NCI-H2196 treated with DMSO at 0.1 percent for 48 hours (cell line): Measurements from ENCODE around the gene MBP.
"Not testable (repeated sequence)": the region's sequence is repeated elsewhere in the genome, so short reads cannot be mapped to it uniquely, and the experiment has no call there.

Source experiments
- DNase-seq: peaks from one replicate; lab custom pipeline; 2025; ENCODE audit not compliant: unreplicated experiment; lab: John Stamatoyannopoulos, UW

MBP gene

DNA sequence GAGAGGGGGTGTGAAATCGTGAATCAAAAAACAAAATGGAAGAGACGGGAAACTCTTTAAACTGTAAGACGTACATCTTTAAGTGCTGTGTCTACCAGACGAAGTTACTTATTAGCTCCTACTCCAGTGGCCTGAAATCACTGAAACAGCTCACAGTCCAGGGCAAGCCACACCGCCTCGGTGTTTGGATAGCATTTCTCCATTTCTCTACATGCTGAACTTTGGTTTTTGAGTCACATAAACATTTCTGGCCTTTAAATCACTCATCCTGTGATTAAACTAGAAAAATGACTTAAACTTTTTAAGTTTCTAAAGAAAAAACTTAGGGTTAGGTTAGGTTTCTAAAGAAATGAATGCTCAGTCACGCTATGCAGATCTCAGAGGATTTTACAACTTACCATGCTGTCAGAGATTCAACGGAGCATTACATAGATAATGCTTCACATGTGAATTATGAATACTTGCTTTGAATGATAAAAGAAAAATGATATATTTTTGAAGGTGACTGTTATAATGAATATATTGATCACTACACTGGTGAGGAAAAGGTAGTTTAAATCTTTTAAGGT lies 138.4 kb downstream of the MBP start:
- no peak for DNase-seq

DNA sequence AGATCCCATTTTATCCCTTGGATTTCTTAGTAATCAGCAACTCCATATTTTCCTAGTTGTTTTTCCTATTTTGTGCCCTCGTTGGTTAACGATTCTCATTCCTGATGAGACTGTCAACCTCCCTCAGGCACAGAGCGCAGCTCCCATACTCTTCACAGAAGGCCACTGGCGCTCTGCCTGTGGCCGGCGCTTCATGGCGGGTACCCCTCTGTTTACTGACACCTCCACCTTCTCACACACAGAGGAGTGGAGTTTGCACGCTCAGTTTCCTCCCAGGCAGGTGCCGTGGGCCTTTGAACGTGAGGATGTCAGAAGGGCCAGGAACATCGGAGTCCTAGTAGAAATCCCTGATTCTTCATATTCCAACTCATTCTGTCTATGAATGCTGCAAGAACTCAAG lies 139.0 kb downstream of the MBP start:
- DNase-seq = no peak

DNA sequence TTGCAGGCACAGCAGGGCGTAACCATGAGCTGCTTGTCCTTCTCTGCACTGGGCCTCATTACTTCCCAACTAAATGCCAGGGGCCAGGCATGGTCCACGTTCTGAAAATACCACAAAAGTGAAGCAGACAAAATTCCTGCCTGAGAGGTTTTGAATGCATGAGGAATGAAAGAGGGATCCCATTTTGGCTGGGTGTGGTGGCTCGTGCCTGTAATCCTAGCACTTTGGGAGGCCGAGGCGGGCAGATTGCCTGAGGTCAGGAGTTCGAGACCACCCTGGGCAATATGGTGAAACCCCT lies 139.5 kb downstream of the MBP start:
- no peak for DNase-seq

DNA sequence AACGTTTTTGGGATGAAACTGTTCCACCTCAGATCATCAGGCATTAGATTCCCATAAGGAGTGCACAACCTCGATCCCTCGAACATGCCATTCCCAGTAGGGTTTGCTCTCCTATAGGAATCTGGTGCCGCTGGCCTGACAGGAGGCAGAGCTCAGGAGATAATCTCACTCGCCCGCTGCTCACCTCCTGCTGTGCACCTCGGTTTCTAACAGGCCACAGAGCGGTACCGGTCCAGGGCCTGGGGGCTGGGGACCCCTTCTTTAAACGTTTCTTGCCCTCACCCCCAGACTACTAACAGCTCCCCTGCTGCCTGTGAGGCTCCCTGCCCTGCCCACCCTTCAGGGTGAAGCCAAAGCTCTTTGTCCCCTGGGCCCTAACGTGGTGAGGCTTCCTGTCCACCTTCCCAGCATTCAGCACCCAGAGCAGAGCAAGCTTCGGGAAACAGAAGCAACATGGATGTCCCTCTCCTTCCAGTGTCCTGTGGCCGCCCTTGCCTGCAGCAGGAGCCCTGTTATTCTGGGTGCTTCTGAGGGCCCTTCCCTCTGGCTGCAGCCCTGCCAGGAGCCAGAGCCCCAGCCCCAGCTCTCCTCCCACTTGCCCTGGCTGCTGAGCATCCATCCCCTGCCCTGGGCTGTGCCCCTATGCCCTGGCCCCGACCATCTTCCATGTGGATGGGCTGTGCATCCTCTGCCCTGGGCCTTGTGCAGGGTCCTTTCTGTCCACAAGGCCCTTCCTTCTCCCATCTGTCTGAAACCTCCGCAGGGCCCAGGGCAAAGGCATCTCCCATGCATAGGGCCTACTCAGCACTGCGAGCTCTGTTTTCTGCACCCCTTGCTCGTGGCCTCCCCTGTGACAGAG lies 140.1 kb downstream of the MBP start:
- DNase-seq = no peak

DNA sequence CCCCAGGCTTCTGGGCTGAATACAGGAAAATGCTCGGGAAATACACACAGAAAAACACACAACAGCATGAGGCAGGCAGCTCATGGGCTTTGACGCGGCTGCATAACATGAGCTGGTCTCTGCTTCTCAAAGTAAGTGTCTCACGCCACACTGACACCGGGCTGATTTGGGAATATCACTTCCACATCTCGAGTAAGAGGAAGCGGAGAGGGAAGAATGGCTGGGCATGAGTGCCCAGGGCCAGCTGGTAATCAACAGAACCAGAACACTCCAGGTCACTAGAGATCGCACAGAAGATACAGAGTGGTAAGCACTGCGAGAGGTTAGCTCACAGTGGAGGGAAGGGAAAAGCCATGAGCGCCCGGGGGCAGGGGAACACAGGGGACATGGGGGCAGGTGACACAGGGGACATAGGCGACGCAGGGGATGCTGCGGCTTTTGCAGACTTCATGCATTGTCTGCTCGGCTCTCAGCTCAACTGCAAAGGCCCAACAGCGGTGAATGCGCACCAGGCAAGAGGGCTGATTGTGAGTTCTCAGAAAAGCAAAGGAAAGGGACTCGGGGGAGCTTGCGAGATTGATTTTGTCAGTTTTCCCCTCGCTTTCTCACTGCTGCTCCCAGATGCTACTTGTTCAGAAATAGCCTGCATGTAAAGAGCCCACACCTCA lies 141.4 kb downstream of the MBP start:
- no peak for DNase-seq

DNA sequence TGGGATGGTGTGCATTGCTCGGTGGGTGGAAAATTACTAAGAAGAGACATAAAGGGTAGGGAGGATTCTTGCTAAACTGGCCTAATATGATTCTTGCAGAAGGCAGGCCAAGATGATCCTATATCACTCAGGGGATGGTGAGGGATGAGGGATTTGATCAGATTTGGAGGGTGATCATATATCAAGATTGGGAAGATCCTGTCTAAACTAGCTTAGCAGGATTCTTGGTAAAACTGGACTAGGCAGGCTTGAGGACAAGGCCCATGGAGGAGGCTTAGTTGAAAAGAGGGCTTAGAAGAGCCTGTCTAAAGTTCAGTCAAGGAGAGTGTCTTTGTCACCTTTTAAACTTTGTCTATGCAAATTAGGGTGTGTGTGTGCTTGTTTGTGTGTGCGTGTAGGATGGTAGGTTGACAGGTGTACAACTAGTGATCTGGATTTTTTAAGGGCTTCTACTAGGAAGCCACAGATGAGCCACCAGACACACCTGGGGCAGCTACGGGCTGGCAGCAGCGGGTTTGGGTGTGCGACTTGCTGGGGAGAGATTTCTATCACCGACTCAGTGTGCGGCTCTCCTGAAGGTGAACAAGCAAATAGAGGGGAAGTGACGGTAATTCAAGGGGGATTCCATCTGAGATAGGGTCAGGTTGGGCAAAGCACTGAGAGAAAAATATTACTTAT lies 142.1 kb downstream of the MBP start:
- not testable (repeated sequence) for DNase-seq

DNA sequence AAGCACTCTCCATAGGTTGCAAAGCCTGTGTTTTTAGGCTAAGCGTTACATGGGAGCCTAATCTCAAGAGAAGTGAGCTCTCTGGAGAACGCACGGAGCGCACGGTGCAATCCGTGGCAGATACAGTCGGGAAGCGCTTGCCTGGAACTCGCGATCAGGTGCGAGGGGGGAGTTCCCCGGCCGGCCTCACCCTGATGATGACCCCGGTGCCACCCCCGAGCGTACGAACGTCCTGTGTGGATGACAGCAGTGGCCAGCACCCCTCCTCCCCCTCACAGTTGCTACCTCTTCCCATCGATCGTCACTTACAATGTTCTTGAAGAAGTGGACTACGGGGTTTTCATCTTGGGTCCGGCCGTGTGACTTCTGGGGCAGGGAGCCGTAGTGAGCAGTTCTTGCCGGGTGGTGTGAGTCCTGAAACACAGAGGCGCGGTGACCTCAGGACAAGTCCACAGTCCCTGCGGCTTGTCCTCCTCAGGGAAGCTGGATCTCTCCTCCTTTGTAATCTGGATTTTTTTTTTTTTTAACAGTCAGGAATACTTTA lies 142.9 kb downstream of the MBP start:
- no peak for DNase-seq

DNA sequence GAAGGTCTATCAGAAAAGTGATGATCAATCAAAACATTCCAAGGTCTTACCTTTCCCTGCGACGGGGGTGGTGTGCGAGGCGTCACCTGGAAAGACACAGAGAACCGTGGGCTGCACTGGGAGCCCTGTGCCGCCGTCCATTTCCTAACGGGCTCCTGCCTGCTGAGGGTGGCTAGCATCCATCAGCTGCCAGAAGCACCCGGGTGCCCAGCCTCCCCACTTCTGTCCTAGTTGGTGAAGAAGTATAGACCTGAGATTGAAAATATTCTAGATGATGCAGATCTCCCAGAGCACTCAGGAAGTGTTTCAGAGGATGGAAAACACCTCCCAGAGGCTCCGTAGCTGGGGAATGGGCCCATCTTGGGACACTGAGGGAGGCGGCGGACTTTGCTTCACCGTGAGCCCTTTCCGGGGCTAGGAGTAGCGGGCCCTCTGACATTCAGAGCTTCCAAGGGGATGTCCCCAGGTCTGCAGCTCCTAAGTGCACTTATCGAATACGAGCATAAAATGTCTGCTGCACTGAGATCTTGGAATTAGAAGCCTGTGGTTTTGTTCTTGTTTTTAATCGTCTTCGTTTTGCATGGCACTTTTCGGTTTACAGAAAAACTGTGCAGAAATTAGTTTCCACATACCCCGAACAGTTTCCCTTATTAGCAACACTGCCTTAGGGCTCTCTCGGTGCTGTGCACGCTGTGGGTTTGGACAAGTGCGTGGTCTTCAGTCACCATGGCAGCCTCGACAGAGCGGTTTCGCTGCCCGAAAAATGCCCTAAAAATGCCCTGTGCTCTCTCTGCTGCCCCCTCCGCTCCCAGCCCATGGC lies 143.5 kb downstream of the MBP start:
- DNase-seq = no peak

DNA sequence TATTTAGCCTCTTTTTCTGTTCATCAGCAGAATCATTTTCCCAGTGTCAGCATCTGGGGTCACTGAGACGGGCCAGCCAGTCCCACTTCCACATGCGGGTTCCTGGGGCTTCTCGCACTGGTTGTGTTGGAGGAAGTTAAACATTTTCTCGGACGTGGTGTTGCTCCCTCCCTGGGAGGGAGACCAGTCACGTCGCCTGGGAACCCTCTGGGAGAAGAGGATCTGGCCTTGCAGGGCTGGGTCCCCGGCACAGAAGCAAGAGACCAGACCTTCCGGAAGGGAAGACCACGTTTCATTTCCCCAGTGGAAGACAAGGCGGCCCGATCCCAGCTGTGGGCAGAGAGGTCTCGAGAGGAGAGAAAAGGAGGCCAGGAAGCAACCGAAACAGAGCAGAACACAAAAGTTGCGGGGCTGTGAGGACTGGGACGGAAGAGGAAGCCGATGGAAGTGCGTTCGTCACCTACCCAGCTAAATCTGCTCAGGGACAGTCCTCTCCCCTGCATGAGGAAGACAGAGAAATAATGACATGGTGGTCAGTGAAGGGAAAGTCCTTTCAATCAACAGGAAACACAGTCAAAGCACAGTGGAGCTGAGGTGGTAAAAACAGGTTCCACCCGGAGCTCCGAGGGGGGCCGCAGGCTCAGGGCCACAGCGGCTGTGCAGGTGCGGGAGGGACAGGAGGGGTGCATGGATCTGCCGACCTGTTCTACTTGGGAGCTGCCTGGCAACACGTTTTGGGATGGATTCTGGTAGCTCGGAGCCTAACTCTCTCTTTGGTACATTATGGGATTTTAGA lies 144.4 kb downstream of the MBP start:
- DNase-seq = no peak

DNA sequence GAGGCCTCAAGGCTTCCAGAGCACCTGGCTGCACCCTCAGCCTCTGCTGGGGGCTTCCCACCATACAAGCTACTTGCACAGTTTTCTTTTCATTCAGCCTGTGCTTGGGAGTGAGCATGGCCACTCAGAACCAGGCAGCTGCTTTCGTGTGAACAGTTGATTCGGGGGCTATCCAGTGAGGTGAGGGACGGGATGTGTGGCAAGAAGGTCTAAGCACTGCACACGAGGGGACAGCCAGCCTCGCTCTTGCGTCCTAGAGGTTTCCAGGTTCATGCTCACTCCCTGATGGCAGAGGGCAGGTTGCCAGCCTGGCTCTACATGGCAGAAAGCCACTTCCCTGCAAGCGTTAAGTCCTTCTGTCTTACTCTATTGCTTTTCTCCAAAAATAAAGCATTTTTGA lies 146.2 kb downstream of the MBP start:
- no peak for DNase-seq

DNA sequence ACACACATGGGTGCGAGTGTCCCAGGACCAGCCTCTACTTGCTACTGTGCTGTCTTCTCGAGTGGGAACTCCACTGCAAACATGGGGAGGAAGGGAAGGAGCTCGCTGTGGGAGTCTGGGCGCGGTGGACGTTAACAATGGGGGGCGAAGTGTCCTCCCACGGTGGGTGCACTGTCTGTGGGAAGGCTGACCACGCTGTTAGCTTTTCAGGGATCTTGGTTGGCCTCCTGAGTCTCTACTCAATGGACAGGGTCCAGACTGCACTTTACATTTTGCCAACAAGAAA lies 146.7 kb downstream of the MBP start:
- DNase-seq = no peak

DNA sequence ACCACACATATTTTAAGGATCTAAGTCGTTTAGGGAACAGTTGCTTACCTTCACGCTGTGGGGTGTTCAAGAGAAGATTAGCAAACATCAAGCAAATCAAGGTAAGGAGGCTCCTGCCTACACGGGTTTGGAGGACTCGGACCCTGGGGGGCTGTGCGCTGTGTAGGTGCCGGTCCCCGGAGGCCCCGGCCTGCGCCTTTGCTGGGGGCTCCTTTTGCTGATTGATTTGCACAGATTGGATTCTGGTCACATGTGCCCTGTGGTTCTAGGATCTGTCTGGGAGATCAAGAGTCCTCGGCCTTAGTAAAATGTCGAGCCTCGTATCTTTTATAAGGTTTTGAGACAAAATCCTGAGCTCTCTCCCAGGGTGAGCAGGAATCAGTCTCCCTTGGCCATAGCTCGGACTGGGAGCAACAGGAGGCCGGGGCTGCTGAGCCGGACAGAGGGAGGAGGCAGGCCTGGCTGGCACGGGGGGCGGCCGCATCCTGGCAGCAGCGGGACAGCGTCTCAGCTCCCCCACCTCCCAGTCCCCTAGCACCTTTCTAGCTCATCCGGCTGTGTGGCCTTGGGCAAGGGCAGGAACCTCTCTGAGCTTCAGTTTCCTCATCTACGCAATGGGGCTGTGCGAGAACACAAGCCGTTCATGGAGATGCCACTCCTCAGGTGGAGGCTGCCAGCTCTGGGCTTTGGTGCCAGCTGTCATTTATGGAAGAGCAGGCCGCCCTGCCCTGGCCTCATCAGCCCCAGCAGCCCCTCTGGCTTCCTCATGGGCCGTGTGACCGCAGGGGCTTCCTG lies 147.2 kb downstream of the MBP start:
- no peak for DNase-seq

DNA sequence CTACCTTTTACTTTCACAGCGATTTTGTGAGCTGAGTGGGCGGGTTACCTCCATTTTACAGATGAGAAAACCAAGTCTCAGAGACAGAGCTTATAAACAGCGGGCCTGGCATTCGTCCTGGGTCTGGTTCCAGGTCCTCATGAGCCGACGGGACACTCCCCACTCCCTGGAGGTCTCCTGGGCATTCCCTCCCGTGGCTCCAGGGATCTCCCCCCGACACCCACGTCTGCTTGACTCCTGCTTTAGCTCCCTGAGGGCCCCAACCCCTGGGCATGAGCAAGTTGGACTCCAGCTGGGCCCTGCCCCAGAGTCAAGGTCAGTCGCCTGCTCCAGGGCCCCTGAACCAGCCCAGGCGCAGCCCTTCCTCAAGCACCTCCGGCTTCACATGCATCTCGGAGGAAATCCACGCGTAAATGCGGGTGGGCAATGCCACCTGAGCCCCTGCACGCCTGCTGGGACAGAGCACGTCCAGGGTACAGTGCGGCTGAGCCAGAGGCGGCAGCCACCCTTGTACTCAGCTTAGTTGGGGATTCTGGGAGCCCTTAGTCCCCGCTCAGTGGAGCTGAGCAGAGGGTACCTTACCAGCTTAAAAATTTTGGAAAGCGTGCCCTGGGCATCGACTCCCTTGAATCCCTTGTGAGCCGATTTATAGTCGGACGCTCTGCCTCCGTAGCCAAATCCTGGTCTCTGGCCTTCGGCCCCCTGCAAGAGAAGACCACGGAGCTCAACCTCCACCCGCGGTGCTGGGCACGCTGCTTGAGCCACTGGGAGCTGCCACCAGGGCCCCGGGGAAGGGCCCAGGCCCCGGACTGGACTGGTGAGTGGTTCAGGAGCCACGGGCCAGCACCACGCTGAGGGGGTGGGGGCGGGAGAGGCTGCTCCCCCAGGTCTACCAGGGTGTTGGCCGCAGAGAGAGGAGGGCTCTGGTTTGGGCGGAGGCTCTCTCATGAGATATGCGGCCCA lies 148.1 kb downstream of the MBP start:
- DNase-seq = no peak

DNA sequence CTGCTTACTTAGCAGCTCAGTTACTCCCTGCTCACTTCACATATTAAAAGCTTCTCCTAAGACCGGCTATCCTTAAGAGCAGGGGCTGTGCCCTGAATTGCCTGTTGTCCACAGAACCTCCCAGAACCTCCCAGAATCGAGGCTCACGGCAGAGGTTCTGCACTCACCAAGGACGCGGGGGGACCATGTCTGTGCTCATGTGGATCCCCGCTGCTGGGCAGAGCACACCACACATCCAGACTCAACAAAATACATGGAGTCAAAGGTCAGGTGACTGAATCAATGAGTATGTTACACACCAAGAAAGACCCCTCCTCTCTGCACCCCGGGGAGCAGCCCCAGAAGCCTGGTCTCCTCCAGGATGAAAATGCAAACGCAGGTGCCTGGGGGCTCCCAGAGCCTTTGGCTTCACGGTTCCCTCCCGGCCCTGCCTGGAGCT lies 149.0 kb downstream of the MBP start:
- DNase-seq = no peak

DNA sequence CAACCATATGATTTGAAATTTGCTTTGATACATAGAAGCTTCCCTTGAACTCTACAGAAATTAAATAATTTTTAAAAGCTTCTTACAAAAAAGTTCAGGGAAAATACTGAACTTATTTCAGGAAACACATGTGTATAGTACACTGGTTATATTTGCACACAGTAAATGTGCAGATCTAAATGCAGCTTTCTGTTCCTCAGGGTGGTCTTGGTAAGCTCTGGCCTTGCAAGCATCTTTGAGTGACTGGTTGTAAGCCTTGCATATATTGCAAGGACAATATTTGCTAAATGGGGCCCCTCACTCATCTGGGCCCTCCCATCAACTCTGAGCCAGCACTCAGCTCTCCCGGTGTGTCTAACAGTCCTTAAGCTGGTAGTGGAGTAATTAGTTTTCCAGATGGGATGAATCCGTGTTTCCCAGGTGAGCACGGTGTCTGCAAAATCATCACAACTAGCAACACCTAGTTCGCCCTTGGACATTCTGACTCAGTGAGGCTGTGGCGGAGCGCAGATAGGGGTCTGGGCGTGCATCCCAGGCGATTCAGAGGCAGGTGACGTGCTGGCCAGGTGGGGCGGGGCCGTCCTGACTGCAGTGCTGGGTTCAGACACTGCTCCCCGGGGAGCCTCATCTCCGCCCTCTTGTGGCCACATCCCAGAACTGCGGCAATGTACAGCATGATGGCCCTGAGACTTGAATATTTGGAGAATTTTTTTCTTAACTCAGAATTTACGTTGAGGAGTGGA lies 149.6 kb downstream of the MBP start:
- DNase-seq = peak; percentile 60

DNA sequence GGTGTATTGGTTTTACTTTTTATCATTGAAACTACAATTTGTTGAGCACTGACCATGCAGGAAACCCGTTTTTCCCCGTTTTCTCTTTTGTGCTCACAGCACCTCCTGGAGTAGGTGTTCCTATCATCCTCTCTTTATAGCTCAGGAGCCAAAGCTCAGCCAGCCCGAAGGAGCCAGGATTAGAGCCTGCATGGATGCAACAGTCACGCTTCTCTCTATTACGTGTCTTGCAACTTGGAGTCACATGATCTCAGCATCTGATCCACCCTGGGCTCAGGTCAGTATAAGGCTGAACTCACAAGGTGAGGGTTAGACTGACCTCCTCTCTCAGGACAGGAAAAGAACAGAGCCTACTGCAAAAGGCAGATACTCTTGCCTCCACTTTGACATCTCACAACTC lies 150.5 kb downstream of the MBP start:
- no peak for DNase-seq

DNA sequence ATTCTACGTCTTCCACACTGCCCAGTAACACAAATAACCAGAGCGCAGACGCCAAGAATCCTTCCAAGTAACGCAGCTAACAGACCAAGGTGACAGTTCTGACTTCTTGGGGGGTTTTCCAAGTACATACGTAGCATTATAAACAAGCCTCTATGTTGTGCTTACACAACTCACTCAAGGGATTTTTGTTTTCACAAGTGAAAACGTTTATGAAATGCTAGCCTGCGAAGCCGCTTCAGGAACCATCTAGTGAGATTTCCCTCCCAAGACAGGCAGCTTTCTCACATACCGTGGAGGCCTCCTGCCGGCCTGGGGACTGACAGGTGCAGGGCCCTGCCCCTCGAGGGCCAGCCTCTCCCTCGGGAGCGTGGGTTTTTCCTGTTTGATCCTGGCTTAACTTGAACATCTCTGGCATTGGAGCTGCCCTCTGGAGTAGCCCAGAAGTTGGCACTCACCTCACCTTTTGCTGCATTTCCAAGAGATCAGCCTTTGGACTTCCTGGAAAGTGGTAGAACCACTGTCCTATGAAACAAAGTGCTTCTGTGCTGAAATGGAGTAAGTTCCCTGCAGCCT lies 151.1 kb downstream of the MBP start:
- no peak for DNase-seq
